Neutrophil (primary cell): ENCODE measurements around the gene EDEM1.

ENCODE experiments used
- H3K27ac ChIP-seq: fragments of 200-600 bp; sonication (generic); 2 replicates; pipeline ENCODE4 v1.5.1; 2016; ENCODE audit warnings: mild to moderate bottlenecking, moderate library complexity
- H3K27me3 ChIP-seq: fragments of 200-600 bp; sonication (generic); 2 replicates; pipeline ENCODE4 v1.6.0; 2016; ENCODE audit warnings: mild to moderate bottlenecking
- H3K36me3 ChIP-seq: fragments of 200-600 bp; sonication (generic); 2 replicates; pipeline ENCODE4 v1.5.1; 2017
- H3K4me1 ChIP-seq, 2 experiments: fragments of 200-600 bp in 1 of 2; sonication (generic) in 1 of 2; 1 replicate in 1 of 2; 2 replicates in 1 of 2; pipeline versions ENCODE4 v1.5.1 to v1.6.1; 2013 to 2016; ENCODE audit warnings: low read depth in 1 of 2, low read length in 1 of 2, mild to moderate bottlenecking in 1 of 2, moderate library complexity in 1 of 2; ENCODE audit not compliant: control insufficient read depth in 1 of 2, insufficient read depth in 1 of 2
- H3K4me3 ChIP-seq, 2 experiments: fragments of 200-600 bp in 1 of 2; sonication (generic) in 1 of 2; 1 replicate in 1 of 2; 2 replicates in 1 of 2; pipeline ENCODE4 v1.5.1; 2013 to 2016; ENCODE audit warnings: low read depth in 1 of 2, low read length in 1 of 2, mild to moderate bottlenecking in 1 of 2, moderate library complexity in 1 of 2
- H3K9me3 ChIP-seq: fragments of 200-600 bp; sonication (generic); 2 replicates; pipeline ENCODE4 v1.5.1; 2016
- CTCF ChIP-seq: fragments of 200-600 bp; sonication (generic); IDR thresholded peaks from 2 replicates; pipeline ENCODE4 v1.5.1; 2016; ENCODE audit warnings: antibody characterized with exemption

Gene EDEM1

GRCh38 chr3:5218815-5219214 lies 31.3 kb downstream of the EDEM1 start:
- H3K27ac ChIP-seq, result peak overlapping the region; percentile 55
- H3K27me3 ChIP-seq, result no peaks in the 10 kb centered on the region
- peaks cover 89% of the 10 kb centered on the region for H3K36me3 ChIP-seq
- H3K4me1 ChIP-seq, result peaks cover 0 to 5% of the 10 kb centered on the region in 2 experiments
- no peaks in the 10 kb centered on the region for H3K9me3 ChIP-seq
- no peak overlapping the region for H3K4me3 ChIP-seq
- TF ChIP-seq CTCF, result no peak

- Histone ChIP-seq H3K36me3 (peaks cover 85% of the 10 kb centered on the region), H3K4me1 (peaks cover 0 to 5% of the 10 kb centered on the region in 2 experiments), H3K4me3 (no peak overlapping the region), H3K9me3 (no peaks in the 10 kb centered on the region), H3K27me3 (no peaks in the 10 kb centered on the region), H3K27ac (peak overlapping the region; percentile 55)
- TF ChIP-seq CTCF, result no peak
Observed at GRCh38 chr3:5219216-5219615, 31.7 kb downstream of the EDEM1 start.

- no peaks in the 10 kb centered on the region for H3K9me3 ChIP-seq
- peak overlapping the region; percentile 31 for H3K27ac ChIP-seq
- no peak overlapping the region for H3K4me3 ChIP-seq
- peaks cover 0 to 5% of the 10 kb centered on the region in 2 experiments for H3K4me1 ChIP-seq
- no peak for TF ChIP-seq CTCF
- peaks cover 75% of the 10 kb centered on the region for H3K36me3 ChIP-seq
- no peaks in the 10 kb centered on the region for H3K27me3 ChIP-seq
Observed at GRCh38 chr3:5220193-5220592, 32.7 kb downstream of the EDEM1 start.

GRCh38 chr3:5220667-5221431 lies 33.3 kb downstream of the EDEM1 start:
- peaks cover 69% of the 10 kb centered on the region for H3K36me3 ChIP-seq
- H3K9me3 ChIP-seq, result no peaks in the 10 kb centered on the region
- peaks cover 0 to 5% of the 10 kb centered on the region in 2 experiments for H3K4me1 ChIP-seq
- no peak for TF ChIP-seq CTCF
- H3K4me3 ChIP-seq, result no peak overlapping the region
- no peak overlapping the region for H3K27ac ChIP-seq
- H3K27me3 ChIP-seq, result no peaks in the 10 kb centered on the region

- TF ChIP-seq CTCF, result no peak
- Histone ChIP-seq H3K27ac (no peak overlapping the region), H3K9me3 (no peaks in the 10 kb centered on the region)
Observed at GRCh38 chr3:5221701-5222100, 34.2 kb downstream of the EDEM1 start.

More at GRCh38 chr3:5221701-5222100, 34.2 kb downstream of the EDEM1 start:
- no peak overlapping the region for H3K4me3 ChIP-seq
- H3K27me3 ChIP-seq, result no peaks in the 10 kb centered on the region
- H3K36me3 ChIP-seq, result peaks cover 60% of the 10 kb centered on the region
- peaks cover 0 to 5% of the 10 kb centered on the region in 2 experiments for H3K4me1 ChIP-seq
